Esophagus muscularis mucosa (tissue), 4 donors: Measurements from ENCODE around the gene HS2ST1.

ENCODE experiments used
- EP300 ChIP-seq: sonication (generic); formaldehyde crosslinking; IDR thresholded peaks from one replicate; pipeline ENCODE4 v1.6.1; 2017; ENCODE audit warnings: antibody characterized with exemption
- POLR2A ChIP-seq: fragments of 450-650 bp; IDR thresholded peaks from one replicate; pipeline ENCODE4 v1.6.1; 2017; ENCODE audit warnings: antibody characterized with exemption, moderate library complexity, mild to moderate bottlenecking, low read depth
- POLR2AphosphoS5 ChIP-seq, 2 donors: sonication (generic); formaldehyde crosslinking; IDR thresholded peaks; one replicate each; pipeline ENCODE4 v1.6.1; 2017; ENCODE audit warnings: antibody characterized with exemption in 2 of 2
- TF ChIP-seq, protein P1 (sequence below), 3 experiments: fragments of 200-600 bp in 2 of 3; fragments of 450-650 bp in 1 of 3; sonication (generic) in 2 of 3; IDR thresholded peaks; one replicate each; pipeline ENCODE4 v1.5.1; 2017 to 2019; ENCODE audit warnings: antibody characterized with exemption in 3 of 3, mild to moderate bottlenecking in 2 of 3, moderate library complexity in 1 of 3

- TF ChIP-seq, protein P1, sequence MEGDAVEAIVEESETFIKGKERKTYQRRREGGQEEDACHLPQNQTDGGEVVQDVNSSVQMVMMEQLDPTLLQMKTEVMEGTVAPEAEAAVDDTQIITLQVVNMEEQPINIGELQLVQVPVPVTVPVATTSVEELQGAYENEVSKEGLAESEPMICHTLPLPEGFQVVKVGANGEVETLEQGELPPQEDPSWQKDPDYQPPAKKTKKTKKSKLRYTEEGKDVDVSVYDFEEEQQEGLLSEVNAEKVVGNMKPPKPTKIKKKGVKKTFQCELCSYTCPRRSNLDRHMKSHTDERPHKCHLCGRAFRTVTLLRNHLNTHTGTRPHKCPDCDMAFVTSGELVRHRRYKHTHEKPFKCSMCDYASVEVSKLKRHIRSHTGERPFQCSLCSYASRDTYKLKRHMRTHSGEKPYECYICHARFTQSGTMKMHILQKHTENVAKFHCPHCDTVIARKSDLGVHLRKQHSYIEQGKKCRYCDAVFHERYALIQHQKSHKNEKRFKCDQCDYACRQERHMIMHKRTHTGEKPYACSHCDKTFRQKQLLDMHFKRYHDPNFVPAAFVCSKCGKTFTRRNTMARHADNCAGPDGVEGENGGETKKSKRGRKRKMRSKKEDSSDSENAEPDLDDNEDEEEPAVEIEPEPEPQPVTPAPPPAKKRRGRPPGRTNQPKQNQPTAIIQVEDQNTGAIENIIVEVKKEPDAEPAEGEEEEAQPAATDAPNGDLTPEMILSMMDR (IDR thresholded peaks at IDR 0.05), result no peak
- no peak for TF ChIP-seq POLR2A
- no peak for TF ChIP-seq POLR2AphosphoS5 (IDR thresholded peaks at IDR 0.05)
- no peak for TF ChIP-seq EP300
Measured at GRCh38 chr1:86915737-86916235, 1.4 kb downstream of the HS2ST1 start.
